ENCODE measurements around the gene CLNK.

The CLNK gene

GRCh38 chr4:10647846-10648245 is 36.7 kb downstream of the CLNK start:
- POLR2A ChIA-PET (ENCODE audit: low non-redundant PET): no interaction called here
- CTCF ChIA-PET: no interaction called here
- no peak overlapping the region for H3K27ac ChIP-seq
- no peak for TF ChIP-seq CTCF (conservative IDR thresholded peaks at IDR 0.05; ENCODE audit: low read depth)
- DNase-seq (ENCODE audit: low spot score): no peak

GRCh38 chr4:10643600-10644425 is 40.8 kb downstream of the CLNK start:
- POLR2A ChIA-PET (ENCODE audit: low non-redundant PET): no interaction called here
- no peak for TF ChIP-seq CTCF (conservative IDR thresholded peaks at IDR 0.05; ENCODE audit: low read depth)
- H3K27ac ChIP-seq: no peak overlapping the region
- CTCF ChIA-PET: no interaction called here
- DNase-seq (ENCODE audit: low spot score): no peak

GRCh38 chr4:10640561-10641201 is 43.9 kb downstream of the CLNK start:
- POLR2A ChIA-PET (ENCODE audit: low non-redundant PET): no interaction called here
- DNase-seq (ENCODE audit: low spot score): no peak
- TF ChIP-seq CTCF (conservative IDR thresholded peaks at IDR 0.05; ENCODE audit: low read depth): no peak
- CTCF ChIA-PET: no interaction called here
- H3K27ac ChIP-seq: no peak overlapping the region

- no peak for DNase-seq (ENCODE audit: low spot score)
- H3K27ac ChIP-seq: no peak overlapping the region
- CTCF ChIA-PET: no interaction called here
- POLR2A ChIA-PET (ENCODE audit: low non-redundant PET): no interaction called here
- no peak for TF ChIP-seq CTCF (conservative IDR thresholded peaks at IDR 0.05; ENCODE audit: low read depth)
Observed at GRCh38 chr4:10639664-10640063, 44.9 kb downstream of the CLNK start.

GRCh38 chr4:10639100-10639499 is 45.5 kb downstream of the CLNK start:
- H3K27ac ChIP-seq: no peak overlapping the region
- ChIA-PET CTCF (no interaction called here), POLR2A (ENCODE audit: low non-redundant PET) (no interaction called here)
- TF ChIP-seq CTCF (conservative IDR thresholded peaks at IDR 0.05; ENCODE audit: low read depth): no peak
- no peak for DNase-seq (ENCODE audit: low spot score)

- no peak for DNase-seq (ENCODE audit: low spot score)
- POLR2A ChIA-PET (ENCODE audit: low non-redundant PET): no interaction called here
- no peak overlapping the region for H3K27ac ChIP-seq
- no peak for TF ChIP-seq CTCF (conservative IDR thresholded peaks at IDR 0.05; ENCODE audit: low read depth)
- CTCF ChIA-PET: no interaction called here
Observed at GRCh38 chr4:10635091-10635490, 49.5 kb downstream of the CLNK start.
